ENCODE measurements around the gene NMT2.

Gene NMT2

GRCh38 chr10:15180736-15181135 lies 12.2 kb upstream of the NMT2 start:
- DNase-seq: no peak

GRCh38 chr10:15176269-15176668 lies 7.8 kb upstream of the NMT2 start:
- no peak for DNase-seq

- no peak for DNase-seq
Observed at GRCh38 chr10:15175587-15175986, 7.1 kb upstream of the NMT2 start.

- no peak for DNase-seq
Observed at GRCh38 chr10:15172306-15172840, 3.9 kb upstream of the NMT2 start.

GRCh38 chr10:15169555-15170401 lies 1.3 kb upstream of the NMT2 start:
- DNase-seq: peak; percentile 18

GRCh38 chr10:15168786-15169554 lies 477 bp upstream of the NMT2 start:
- peak; percentile 72 for DNase-seq

GRCh38 chr10:15167411-15168290 lies 842 bp downstream of the NMT2 start:
- no peak for DNase-seq

- DNase-seq: no peak
Observed at GRCh38 chr10:15166325-15166724, 2.2 kb downstream of the NMT2 start.

- no peak for DNase-seq
Observed at GRCh38 chr10:15163253-15163828, 5.2 kb downstream of the NMT2 start.

- DNase-seq: no peak
Observed at GRCh38 chr10:15158972-15159371, 9.5 kb downstream of the NMT2 start.

- no peak for DNase-seq
Observed at GRCh38 chr10:15158448-15158847, 10.0 kb downstream of the NMT2 start.

GRCh38 chr10:15155978-15156656 lies 12.4 kb downstream of the NMT2 start:
- DNase-seq: no peak

GRCh38 chr10:15152556-15152955 lies 15.9 kb downstream of the NMT2 start:
- DNase-seq: no peak

- no peak for DNase-seq
Observed at GRCh38 chr10:15150563-15150962, 17.9 kb downstream of the NMT2 start.

GRCh38 chr10:15149042-15149771 lies 19.3 kb downstream of the NMT2 start:
- no peak for DNase-seq

GRCh38 chr10:15147594-15148392 lies 20.7 kb downstream of the NMT2 start:
- no peak for DNase-seq

- no peak for DNase-seq
Observed at GRCh38 chr10:15146366-15146765, 22.1 kb downstream of the NMT2 start.

- no peak for DNase-seq
Observed at GRCh38 chr10:15144788-15145187, 23.7 kb downstream of the NMT2 start.

GRCh38 chr10:15141136-15142054 lies 27.1 kb downstream of the NMT2 start:
- peak; percentile 30 for DNase-seq

Measured in NCI-H1694 (cell line).